Thyroid gland (tissue), 4 donors: ENCODE measurements around the gene TDRD9.

ENCODE experiments used
- POLR2A ChIP-seq, 2 donors: fragments of 450-650 bp; IDR thresholded peaks; one replicate each; pipeline ENCODE4 v1.6.1; 2017; ENCODE audit warnings: antibody characterized with exemption in 2 of 2, mild to moderate bottlenecking in 2 of 2, moderate library complexity in 1 of 2
- TF ChIP-seq, protein P1 (sequence below), 6 experiments: fragments of 200-600 bp in 3 of 6; fragments of 450-650 bp in 3 of 6; sonication (generic) in 3 of 6; IDR thresholded peaks; one replicate each; pipeline ENCODE4 v1.5.1; 2016 to 2019; ENCODE audit warnings: antibody characterized with exemption in 6 of 6, mild to moderate bottlenecking in 2 of 6, inconsistent platforms in 1 of 6, moderate library complexity in 1 of 6

- TF ChIP-seq, protein P1, sequence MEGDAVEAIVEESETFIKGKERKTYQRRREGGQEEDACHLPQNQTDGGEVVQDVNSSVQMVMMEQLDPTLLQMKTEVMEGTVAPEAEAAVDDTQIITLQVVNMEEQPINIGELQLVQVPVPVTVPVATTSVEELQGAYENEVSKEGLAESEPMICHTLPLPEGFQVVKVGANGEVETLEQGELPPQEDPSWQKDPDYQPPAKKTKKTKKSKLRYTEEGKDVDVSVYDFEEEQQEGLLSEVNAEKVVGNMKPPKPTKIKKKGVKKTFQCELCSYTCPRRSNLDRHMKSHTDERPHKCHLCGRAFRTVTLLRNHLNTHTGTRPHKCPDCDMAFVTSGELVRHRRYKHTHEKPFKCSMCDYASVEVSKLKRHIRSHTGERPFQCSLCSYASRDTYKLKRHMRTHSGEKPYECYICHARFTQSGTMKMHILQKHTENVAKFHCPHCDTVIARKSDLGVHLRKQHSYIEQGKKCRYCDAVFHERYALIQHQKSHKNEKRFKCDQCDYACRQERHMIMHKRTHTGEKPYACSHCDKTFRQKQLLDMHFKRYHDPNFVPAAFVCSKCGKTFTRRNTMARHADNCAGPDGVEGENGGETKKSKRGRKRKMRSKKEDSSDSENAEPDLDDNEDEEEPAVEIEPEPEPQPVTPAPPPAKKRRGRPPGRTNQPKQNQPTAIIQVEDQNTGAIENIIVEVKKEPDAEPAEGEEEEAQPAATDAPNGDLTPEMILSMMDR (IDR thresholded peaks at IDR 0.05): no peak
- no peak for TF ChIP-seq POLR2A (IDR thresholded peaks at IDR 0.05)
Measured at GRCh38 chr14:103925316-103925715, 2.9 kb upstream of the TDRD9 start.
